ENCODE measurements around the gene MAEA.
A peak's percentile ranks its signal among the peaks of the same experiment; 100 is the strongest.
"Not testable (repeated sequence)": the region's sequence is repeated elsewhere in the genome, so short reads cannot be mapped to it uniquely, and the experiment has no call there.

The MAEA gene

DNA sequence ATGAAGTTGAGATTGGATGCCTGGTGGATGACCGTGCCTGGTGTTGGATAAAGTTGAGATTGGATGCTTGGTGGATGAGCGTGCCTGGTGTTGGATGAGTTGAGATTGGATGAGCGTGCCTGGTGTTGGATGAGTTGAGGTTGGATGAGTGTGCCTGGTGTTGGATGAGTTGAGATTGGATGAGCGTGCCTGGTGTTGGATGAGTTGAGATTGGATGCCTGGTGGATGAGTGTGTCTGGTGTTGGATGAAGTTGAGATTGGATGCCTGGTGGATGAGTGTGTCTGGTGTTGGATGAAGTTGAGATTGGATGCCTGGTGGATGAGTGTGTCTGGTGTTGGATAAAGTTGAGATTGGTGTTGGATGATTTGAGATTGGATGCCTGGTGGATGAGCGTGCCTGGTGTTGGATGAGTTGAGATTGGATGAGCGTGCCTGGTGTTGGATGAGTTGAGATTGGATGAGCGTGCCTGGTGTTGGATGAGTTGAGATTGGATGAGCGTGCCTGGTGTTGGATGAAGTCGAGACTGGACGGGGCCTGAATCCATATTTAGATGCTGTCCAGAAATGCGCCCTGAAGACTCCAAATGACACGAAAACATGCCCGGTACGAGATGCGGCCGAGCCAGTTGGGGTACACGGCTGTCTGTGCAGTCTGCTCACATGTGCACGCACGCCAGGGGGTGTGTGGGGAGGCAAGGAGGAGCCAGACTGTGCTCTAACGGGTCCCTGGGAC lies 34.9 kb downstream of the MAEA start:
- DNase-seq = peak; percentile 63

DNA sequence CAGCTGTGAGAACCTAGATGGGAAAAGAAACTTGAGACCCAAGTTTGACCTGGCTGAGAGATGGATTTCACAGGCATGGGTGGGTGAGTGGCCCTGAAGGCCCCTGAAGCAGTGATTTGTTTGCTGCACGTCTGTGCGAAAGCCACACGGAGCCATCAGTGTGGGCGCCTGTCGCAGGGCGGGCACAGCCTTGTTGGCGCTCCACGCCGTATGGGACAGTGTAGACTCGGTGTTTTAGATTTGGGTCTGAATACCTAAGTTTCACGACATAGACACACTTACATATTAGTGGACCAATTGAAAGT lies 35.4 kb downstream of the MAEA start:
- DNase-seq = no peak

DNA sequence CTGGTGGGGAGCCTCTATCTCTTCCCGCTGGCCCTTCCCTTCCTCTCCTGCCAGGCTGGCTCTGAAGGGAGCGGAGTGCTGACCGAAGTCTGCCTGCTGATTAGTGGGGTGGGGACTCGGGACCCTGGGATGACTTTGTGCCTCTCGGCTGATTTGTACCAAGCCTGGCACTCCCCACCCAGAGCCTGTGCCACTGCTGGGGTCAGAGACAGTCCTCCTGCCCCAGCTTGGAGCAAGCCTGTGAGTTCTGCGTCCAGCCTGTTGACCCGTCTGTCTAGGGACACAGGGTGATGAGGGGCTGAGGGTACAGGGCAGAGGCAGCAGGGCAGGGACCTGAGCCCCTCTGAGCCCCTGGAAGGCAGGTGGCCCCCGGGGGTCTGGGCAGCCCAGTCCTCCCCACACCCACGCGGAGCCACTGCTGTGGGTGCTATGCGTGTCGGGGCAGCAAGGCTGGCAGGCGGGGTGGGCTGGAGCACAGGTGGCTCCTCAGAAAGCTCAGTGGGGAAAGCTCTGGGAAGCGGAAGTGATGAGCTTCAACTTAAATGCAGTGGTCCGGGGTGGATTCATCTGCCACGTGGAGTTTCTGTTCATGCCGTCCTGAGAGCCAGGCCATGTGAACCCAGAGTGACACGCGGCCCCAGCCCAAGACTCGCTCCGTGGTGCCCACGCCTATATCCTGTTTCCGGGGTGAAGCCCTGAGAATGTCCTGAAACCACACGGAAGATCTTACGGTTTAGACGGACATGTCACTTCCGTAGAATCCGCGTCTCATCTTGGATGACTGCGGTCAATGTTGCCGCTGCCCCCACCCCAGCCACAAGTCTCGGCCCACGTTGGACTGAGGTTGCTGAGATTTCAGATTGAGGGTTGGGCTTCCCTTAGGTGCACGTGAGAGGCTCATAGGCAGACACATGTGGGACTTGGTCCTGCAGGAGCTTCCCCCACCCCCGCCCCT lies 36.3 kb downstream of the MAEA start:
- DNase-seq = no peak

DNA sequence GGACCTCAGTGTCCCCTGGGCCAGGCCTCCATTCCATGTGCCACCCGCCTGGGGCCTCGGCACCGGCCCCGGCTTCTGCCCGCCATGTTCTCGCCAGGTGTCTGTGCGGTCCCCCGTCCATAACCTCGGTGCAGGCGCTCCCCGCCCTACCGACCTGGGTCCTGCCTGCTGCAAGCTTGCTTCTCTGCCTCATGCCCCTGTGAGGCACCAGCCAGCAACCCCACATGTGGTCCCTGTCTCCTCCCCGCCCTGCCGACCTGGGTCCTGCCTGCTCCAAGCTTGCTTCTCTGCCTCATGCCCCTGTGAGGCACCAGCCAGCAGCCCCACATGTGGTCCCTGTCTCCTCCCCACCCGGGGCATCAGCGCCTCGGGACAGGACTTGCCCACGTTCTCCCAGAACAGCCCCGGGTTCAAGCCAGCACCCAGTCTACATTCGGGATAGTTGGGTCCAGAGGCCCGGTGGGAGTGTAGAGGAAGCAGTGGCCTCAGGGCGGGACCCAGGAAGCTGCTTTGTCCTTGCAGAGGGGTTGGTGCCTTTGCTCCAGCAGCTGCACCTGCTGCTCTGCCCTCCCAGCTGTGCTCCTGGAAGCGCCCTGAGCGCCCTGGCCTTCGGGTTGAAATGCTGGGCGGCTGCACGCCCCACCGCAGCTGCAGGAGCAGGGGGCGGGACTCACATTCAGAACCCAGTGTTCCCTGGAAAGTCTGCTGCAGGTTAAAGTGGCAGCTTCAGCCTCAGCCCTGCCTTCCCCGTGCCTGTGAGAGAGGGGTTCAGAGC lies 37.2 kb downstream of the MAEA start:
- no peak for DNase-seq

DNA sequence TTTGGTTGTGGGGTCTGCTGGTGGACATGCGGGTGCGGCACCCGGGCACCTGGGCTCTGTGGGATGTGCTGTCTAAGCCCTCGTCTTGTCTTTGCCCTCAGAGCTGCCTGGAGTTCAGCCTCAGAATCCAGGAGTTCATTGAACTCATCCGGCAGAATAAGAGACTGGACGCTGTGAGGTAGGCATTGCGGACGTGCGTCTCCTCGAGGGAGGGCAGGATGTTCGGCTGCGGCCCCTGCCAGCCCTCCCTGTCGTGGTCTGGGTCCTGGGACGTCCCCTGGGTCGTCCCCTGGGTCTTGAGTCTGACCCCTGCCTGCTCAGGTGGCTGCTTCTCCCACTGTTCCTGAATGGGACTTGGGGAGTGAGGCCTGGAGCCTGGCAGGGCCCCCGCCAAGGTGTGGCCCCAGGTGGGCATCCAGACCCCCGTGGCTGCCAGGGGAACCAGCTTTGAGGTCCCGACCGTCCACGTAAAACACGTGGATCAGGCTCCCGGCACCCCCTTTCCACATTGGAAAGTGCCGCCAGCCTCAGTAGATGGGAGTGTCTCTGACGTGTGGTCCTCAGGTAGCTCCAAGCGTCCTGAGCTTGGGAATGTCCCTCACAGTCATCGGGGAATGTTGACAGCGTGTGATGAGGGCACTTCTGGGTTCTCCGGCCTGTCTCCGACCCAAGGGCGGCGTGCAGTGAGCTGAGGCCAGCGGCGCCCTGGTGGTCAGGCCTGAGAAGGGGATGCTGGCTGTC lies 38.0 kb downstream of the MAEA start:
- DNase-seq = no peak

DNA sequence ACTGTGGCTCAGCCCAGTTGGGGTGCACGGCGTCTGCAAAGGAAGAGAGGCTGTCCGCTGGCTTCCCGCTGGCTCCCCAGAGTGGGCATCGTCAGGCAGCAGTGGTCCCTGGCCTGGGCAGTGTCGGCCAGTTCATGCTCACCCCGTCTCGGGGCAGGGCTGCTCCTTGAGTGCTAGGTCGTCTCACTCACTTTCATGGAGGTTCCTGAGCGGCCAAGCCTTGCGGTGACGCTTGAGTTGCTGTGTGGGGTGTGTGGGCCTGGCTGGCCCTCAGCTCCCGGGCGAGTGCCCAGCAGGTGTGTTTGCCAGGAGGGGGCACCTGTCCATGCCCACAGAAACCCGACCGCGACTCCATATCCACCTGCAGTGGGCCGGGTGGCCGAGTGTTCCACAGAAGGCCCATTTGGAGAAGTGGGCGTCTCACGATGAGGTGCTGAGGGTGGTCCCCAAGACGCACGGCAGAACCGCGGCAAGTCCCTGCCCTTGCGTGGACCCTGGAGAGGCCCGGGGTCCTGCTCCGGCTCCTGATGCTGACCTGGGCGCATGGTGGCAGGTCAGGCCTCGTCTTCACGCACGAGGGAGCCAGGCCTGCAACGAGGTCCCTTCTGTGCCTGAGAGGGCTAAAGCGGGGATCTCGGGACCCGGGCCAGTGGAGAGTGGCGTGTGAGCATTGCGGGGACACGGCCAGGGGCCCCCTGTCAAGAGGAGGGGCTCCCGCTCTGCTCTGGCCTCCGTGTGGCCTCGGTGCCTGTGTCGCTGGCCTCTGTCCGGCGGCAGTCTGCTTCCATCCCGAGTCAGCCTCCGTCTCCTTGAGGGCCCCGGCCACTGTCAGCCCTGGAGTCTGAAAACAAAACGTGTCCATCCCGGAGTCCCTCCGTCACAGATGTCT lies 38.8 kb downstream of the MAEA start:
- DNase-seq = no peak

DNA sequence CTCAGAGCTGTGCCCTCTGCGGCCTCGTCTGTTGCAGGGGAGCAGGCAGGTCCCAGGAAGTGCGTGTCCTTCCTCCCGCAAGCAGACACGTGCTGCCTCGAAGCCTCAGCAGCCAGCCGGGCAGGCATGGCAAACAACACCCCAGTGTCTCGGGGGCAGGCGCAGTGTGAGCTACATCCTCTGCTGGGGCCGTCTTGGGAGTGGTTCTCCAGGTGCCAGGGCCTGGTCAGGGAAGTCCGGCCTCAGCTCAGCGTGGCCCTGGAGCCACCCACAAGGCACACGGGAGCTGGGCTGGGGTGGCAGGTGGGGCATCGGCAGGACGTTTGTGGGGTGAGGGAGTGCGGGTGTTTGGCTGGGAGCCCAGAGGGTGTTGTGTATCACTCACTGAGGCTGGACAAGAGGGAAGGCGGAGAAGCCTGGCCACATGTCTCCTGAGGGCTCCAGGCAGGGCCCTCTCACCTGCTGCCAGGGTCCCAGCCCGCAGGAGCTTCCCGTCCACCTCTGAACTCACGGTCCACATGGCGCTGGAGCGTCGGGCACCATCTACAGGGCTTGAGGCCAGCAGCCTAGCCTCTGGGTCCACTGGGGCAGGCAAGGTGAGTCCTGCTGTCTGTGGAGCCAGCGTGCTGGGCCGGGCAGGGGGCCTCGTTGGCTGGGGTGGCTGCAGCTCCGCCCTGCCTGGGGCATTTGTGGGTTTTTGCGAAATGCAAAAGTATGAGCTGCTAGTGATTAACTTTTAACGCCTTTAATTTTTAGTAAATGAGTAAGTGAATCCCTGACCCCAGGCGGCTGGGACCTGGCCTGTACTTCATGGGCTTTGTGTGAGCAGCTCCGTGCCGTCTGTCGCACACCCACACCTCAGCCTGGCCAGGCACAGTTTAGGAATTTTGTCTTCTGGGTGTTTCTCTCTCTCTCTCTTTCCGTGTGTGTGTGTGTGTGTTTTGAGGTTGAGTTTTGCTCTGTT lies 40.0 kb downstream of the MAEA start:
- DNase-seq = no peak

DNA sequence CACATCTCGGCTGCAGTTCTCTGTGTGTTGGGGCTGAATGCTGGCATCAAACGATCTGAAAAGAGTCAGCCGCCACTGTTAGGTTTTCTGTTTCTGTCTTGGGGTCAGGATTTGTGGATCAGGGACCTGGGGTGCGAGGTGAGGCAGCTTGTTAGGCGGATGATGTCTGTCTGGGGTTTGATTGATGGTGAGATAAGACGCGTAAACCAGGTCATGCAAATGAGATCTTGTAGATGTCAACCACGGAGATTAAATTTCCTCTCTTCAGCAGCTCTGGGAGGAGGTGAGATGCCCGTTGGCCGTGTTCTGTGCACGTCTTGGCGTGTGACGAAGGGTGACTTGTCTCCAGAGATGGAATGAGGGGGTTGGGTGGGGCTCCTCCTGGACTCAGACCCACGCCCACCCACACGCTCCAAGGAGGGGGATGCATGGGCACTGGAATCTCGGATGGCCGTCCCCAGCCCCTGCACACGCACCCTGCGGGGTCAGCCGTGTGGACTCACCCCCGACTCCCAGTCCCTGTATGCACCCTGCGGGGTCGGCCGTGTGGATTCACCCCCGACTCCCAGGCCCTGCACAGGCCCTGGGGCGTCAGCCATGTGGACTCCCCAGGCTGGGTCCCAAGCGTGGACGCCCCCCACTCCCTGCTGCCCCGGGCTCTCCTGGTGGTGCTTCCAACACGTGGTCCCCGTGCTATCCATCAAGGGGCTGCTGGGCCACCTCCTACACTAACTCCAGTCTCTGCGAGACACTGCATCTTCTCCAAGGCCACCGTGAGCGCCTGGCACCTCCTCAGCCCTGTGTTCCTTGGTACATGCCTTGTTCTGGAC lies 41.3 kb downstream of the MAEA start:
- DNase-seq = no peak

DNA sequence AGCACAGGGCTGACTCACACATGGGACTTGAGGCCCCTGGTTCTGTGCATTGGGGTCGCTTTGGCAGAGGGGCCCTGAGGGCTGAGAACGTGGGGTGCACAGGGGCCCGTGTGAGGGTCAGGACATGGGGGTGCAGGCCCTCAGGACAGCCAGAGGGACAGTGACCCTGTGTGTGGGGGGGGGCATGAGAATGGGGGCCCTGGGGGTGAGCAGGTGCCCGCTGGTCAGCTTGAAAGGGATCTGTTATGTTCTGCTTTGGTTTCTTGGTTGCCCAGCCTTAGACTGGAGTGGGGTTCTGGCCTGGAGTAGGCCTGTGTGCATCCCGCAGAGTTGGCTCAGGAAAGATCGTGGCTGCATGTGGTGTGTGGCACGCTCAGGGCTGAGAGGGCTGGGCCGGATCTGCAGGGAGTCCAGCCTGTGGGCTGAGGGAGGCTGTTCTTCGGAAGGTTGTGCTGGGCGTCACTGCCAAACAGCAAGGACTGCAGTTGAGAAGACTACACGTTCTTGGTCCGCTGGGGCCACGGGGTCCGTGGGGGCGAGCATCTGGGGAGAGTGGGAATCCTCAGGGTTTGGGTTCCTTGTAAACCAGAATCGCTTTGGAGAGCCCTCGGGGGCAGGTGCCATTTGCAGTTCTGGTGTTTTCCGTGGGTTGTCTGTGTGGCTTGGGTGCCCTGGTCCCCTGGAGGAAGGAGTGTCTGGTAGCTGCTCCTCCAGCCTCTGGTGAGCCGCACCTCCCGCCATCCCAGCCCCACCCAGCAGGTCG lies 42.1 kb downstream of the MAEA start:
- DNase-seq = no peak

DNA sequence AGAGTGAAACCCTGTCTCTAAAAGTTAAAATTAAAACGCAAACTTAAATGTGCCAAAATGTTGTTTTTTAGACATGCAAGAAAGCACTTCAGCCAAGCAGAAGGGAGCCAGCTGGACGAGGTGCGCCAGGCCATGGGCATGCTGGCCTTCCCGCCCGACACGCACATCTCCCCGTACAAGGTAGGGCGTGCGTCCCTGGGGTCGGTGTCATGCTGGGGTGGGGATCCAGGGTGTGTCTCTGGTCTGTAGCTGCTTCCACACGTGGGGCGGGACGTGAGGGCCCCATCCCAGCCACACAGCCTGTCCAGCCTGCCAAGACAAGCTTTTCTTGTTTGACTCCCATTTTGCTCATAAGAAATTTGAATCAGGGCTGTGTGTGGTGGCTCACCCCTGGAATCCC lies 43.0 kb downstream of the MAEA start:
- no peak for DNase-seq

DNA sequence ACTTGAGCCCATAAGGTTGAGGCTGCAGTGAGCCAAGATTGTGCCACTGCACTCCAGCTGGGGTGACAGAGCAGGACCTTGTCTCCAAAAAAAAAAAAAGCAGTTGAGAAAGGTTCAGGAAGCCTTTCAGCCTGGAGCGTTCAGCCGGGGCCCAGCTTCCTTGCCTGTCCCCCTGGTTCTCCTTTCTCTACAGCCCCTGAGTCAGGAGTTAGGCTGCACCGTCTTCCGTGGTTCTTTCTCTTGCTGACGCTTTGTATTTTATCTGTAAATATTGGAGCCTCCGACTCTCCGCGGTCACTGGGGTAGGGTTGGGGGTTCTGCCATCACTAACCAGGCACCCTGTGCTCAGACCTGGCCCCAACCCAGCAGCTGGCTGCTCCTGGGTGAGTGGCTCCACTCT lies 43.6 kb downstream of the MAEA start:
- no peak for DNase-seq

DNA sequence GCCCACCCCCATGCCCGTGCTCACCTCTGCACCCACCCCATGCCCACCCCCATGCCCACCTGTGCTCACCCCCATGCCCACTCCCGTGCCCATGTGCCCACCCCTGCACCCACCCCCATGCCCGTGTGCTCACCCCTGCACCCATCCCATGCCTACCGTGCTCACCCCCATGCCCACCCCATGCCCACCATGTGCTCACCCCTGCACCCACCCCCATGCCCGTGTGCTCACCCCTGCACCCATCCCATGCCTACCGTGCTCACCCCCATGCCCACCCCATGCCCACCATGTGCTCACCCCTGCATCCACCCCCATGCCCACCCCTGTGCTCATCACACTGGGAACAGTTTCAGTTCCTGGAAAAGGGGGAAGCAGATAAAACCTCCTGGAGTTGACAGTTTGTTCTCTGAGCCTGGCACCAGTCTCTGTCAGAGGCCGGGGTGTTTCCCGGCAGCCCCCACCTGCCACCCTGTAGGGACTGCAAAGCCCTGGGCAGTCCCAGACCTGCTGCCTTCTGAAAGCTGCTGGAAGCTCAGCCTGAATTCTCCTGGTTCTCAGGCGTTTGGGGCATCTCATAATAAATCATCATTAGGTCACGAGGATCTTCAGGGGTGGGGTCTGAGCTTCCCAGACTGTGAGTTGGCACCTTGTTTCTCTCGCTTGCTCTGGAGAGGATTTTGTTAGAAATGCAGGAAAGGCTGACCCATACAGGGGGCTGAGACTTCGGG lies 44.3 kb downstream of the MAEA start:
- not testable (repeated sequence) for DNase-seq

DNA sequence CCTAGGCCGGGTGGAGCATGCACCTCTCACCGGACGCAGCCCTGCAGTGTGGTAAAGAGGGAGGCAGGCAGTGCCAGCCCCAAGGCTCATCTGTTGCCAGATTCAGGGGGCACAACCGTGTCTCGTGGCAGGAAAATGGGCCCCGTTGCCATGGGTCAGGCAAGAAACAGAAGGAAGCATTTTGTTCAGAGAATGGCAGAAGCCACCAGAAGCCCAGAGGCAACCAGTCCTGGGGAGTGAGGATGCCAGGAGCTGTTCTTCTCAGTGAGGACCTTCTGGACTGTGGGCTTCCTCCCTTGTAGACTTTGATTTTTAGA lies 44.8 kb downstream of the MAEA start:
- no peak for DNase-seq

DNA sequence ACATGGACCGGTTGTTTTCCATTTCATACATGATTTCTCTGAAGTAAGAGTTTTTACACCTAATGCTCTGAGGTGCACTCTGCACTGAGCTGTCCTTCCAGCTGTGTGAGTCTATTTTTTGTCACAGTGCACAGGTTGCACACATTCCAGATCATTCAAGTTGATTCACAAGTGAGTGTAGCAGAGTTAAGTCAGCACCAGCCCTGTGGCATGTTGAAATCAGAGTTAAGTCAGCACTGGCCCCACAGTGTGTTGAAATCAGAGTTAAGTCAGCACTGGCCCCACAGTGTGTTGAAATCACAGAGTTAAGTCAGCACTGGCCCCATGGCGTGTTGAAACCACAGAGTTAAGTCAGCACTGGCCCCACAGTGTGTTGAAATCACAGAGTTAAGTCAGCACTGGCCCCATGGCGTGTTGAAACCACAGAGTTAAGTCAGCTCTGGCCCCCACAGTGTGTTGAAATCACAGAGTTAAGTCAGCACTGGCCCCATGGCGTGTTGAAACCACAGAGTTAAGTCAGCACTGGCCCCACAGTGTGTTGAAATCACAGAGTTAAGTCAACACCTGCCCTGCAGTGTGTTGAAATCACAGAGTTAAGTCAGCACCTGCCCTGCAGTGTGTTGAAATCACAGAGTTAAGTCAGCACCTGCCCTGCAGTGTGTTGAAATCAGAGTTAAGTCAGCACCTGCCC lies 45.6 kb downstream of the MAEA start:
- DNase-seq = not testable (repeated sequence)

DNA sequence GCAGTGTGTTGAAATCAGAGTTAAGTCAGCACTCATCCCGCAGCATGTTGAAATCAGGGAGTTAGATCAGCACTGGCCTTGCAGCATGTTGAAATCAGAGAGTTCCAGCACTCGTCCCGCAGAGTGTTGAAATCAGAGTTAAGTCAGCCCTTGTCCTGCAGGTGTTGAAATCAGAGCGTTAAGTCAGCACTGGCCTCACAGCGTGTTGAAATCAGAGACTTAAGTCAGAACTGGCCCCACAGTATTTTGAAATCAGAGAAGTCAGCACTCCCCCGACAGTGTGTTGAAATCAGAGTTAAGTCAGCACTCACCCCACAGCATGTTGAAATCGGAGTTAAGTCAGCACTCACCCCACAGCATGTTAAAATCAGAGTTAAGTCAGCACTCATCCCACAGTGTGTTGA lies 46.4 kb downstream of the MAEA start:
- no peak for DNase-seq

DNA sequence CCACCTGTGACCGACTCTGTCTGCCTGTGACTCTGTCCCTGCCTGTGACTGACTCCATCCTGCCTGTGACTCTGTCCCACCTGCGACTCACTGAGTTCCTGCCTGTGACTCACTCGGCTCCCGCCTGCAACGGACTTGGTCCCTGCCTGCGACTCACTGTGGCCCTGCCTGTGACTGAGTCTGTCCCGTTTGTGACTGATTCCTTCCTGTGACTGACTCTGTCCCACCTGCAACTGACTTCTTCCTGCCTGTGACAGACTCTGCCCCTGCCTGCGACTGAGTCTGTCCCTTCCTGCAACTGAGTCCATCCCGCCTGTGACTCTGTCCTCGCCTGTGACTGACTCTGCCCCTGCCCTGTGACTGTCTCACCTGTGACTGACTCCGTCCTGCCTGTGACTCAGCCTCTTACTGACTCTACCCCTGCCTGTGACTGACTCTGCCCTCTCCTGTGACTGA lies 47.7 kb downstream of the MAEA start:
- DNase-seq = peak; percentile 43

DNA sequence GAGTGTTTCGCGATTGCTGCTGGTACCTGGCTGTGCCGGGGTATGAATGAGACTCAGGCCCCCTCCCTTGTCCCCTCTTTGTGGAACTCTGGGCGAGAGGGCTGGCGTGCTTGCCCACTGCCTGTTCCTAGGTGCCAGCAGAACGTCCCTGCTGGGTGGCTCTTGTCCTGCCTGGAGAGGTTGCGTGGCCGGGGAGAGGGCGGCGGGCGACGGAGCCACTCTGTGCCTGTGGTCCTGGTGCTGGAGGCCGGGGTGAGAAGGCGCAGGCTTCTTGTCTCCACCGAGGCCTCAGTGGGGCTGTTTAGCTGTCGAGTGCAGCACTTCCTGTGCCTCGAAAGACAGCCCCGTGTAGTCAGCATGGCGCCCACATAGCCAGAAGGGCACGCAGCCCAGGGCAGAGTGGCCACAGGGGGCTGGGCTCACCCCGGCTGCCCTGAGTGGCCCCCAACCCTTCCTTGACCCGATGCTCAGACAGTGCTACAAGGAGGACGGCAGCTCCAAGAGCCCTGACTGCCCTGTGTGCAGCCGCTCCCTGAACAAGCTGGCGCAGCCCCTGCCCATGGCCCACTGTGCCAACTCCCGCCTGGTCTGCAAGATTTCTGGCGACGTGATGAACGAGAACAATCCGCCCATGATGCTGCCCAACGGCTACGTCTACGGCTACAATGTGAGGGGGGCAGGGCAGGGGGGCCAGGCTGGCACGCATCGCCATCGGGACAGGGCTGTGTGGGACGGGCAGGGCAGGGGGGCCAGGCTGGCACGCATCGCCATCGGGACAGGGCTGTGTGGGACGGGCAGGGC lies 48.5 kb downstream of the MAEA start:
- DNase-seq = no peak
